Gastroesophageal sphincter (tissue), 3 donors: ENCODE data around the gene SERTM2.

ENCODE experiments used
- POLR2A ChIP-seq, 2 donors: fragments of 450-650 bp; IDR thresholded peaks; one replicate each; pipeline ENCODE4 v1.6.1; 2017; ENCODE audit warnings: antibody characterized with exemption in 2 of 2, mild to moderate bottlenecking in 2 of 2, moderate library complexity in 1 of 2
- POLR2AphosphoS5 ChIP-seq: sonication (generic); formaldehyde crosslinking; IDR thresholded peaks from one replicate; pipeline ENCODE4 v1.6.1; 2017; ENCODE audit warnings: antibody characterized with exemption
- TF ChIP-seq, protein P1 (sequence below), 4 experiments: fragments of 200-600 bp in 2 of 4; fragments of 450-650 bp in 2 of 4; sonication (generic) in 1 of 4; IDR thresholded peaks; one replicate each; pipeline ENCODE4 v1.5.1; 2017 to 2019; ENCODE audit warnings: antibody characterized with exemption in 4 of 4, mild to moderate bottlenecking in 2 of 4, moderate library complexity in 2 of 4

DNA sequence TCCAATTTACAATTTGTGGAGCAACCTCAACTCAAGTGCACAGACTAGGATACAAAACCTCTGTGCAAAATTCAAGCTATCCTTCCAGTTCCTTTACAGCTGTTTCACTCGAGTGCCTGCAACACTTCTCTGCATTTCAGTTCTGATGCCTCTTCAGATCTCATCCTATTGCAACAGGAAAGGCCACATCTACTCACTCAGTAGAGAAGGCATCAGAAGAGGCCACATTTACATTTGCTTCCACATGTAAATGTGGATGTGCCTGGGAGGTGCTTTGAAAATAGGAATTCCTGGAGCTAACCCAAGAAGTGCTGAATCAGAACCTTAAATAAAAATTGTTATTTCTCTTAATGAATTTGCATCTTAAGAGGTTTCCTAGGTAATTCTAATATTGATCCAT is 45.8 kb upstream of the SERTM2 start:
- TF ChIP-seq, protein P1, sequence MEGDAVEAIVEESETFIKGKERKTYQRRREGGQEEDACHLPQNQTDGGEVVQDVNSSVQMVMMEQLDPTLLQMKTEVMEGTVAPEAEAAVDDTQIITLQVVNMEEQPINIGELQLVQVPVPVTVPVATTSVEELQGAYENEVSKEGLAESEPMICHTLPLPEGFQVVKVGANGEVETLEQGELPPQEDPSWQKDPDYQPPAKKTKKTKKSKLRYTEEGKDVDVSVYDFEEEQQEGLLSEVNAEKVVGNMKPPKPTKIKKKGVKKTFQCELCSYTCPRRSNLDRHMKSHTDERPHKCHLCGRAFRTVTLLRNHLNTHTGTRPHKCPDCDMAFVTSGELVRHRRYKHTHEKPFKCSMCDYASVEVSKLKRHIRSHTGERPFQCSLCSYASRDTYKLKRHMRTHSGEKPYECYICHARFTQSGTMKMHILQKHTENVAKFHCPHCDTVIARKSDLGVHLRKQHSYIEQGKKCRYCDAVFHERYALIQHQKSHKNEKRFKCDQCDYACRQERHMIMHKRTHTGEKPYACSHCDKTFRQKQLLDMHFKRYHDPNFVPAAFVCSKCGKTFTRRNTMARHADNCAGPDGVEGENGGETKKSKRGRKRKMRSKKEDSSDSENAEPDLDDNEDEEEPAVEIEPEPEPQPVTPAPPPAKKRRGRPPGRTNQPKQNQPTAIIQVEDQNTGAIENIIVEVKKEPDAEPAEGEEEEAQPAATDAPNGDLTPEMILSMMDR (IDR thresholded peaks at IDR 0.05) = no peak
- TF ChIP-seq POLR2AphosphoS5 (no peak), POLR2A (IDR thresholded peaks at IDR 0.05) (no peak)
